ENCODE data around the gene SLC26A8.
"Not testable (repeated sequence)": the region's sequence is repeated elsewhere in the genome, so short reads cannot be mapped to it uniquely, and the experiment has no call there.

SLC26A8 gene

GRCh38 chr6:36000451-36000850 is 24.0 kb downstream of the SLC26A8 start:
- DNase-seq = no peak

GRCh38 chr6:35993150-35993549 is 31.3 kb downstream of the SLC26A8 start:
- no peak for DNase-seq

- DNase-seq = not testable (repeated sequence)
Measured at GRCh38 chr6:35988047-35988446, 36.4 kb downstream of the SLC26A8 start.

- no peak for DNase-seq
Measured at GRCh38 chr6:35984701-35985100, 39.7 kb downstream of the SLC26A8 start.

GRCh38 chr6:35980991-35981645 is 43.3 kb downstream of the SLC26A8 start:
- DNase-seq = no peak

- DNase-seq = not testable (repeated sequence)
Measured at GRCh38 chr6:35980126-35980525, 44.3 kb downstream of the SLC26A8 start.

GRCh38 chr6:35977308-35977707 is 47.1 kb downstream of the SLC26A8 start:
- no peak for DNase-seq

- DNase-seq = no peak
Measured at GRCh38 chr6:35973670-35974222, 50.7 kb downstream of the SLC26A8 start.

- DNase-seq = no peak
Measured at GRCh38 chr6:35972471-35973367, 51.7 kb downstream of the SLC26A8 start.

GRCh38 chr6:35970181-35970580 is 54.3 kb downstream of the SLC26A8 start:
- DNase-seq = no peak

- no peak for DNase-seq
Measured at GRCh38 chr6:35969646-35970045, 54.8 kb downstream of the SLC26A8 start.

- DNase-seq = no peak
Measured at GRCh38 chr6:35968821-35969220, 55.6 kb downstream of the SLC26A8 start.

- no peak for DNase-seq
Measured at GRCh38 chr6:35967076-35967774, 57.2 kb downstream of the SLC26A8 start.

GRCh38 chr6:35962779-35963560 is 61.5 kb downstream of the SLC26A8 start:
- no peak for DNase-seq

GRCh38 chr6:35960187-35960586 is 64.3 kb downstream of the SLC26A8 start:
- no peak for DNase-seq

- DNase-seq = no peak
Measured at GRCh38 chr6:35955970-35956369, 68.5 kb downstream of the SLC26A8 start.

GRCh38 chr6:35955521-35955920 is 68.9 kb downstream of the SLC26A8 start:
- DNase-seq = no peak

GRCh38 chr6:35955071-35955470 is 69.4 kb downstream of the SLC26A8 start:
- no peak for DNase-seq

- no peak for DNase-seq
Measured at GRCh38 chr6:35954333-35954732, 70.1 kb downstream of the SLC26A8 start.

- no peak for DNase-seq
Measured at GRCh38 chr6:35948725-35949124, 75.7 kb downstream of the SLC26A8 start.

- DNase-seq = no peak
Measured at GRCh38 chr6:35945650-35946025, 78.8 kb downstream of the SLC26A8 start.

- no peak for DNase-seq
Measured at GRCh38 chr6:35943390-35943789, 81.1 kb downstream of the SLC26A8 start.

GRCh38 chr6:35942355-35942754 is 82.1 kb downstream of the SLC26A8 start:
- no peak for DNase-seq
